Astrocyte (in vitro differentiated cells and primary cell): ENCODE data around the gene FYN. TPM values are rescaled to one million over a fixed set of nuclear protein-coding genes. Genes with fewer than 3 reads are reported as not detected.
A peak's percentile ranks its signal among the peaks of the same experiment; 100 is the strongest.

Experiments used
- DNase-seq: peaks from one replicate; pipeline ENCODE4 v3.0.0-alpha.2; 2010; ENCODE audit warnings: low read depth
- FAIRE-seq: peaks from 2 replicates; lab custom pipeline; 2011; peaks lifted over from hg19 to GRCh38; lab: Jason Lieb, UNC
- H2AFZ ChIP-seq: 2 replicates; pipeline ENCODE4 v1.6.0; 2012; ENCODE audit warnings: low read depth, low read length, inconsistent platforms
- H3K27ac ChIP-seq: 2 replicates; pipeline ENCODE4 v1.5.1; 2011; ENCODE audit warnings: low read depth, low read length, inconsistent platforms
- H3K27me3 ChIP-seq: 2 replicates; pipeline ENCODE4 v1.6.0; 2011; ENCODE audit warnings: low read length, inconsistent platforms; ENCODE audit not compliant: insufficient read depth
- H3K36me3 ChIP-seq: 2 replicates; pipeline ENCODE4 v1.5.1; 2011; ENCODE audit warnings: low read length, inconsistent platforms; ENCODE audit not compliant: insufficient read depth
- H3K4me1 ChIP-seq: 2 replicates; pipeline ENCODE4 v1.5.1; 2011; ENCODE audit warnings: low read length, inconsistent platforms; ENCODE audit not compliant: insufficient read depth
- H3K4me2 ChIP-seq: 2 replicates; pipeline ENCODE4 v1.6.0; 2012; ENCODE audit warnings: low read length, inconsistent platforms
- H3K4me3 ChIP-seq: 2 replicates; pipeline ENCODE4 v1.5.1; 2011; ENCODE audit warnings: low read depth, mild to moderate bottlenecking, low read length, inconsistent platforms; ENCODE audit not compliant: insufficient read depth
- H3K79me2 ChIP-seq: 2 replicates; pipeline ENCODE4 v1.6.0; 2012; ENCODE audit warnings: mild to moderate bottlenecking, low read length, inconsistent platforms; ENCODE audit not compliant: insufficient read depth
- H3K9ac ChIP-seq: 2 replicates; pipeline ENCODE4 v1.6.0; 2012; ENCODE audit warnings: mild to moderate bottlenecking, low read length, inconsistent platforms
- H3K9me3 ChIP-seq: 2 replicates; pipeline ENCODE4 v1.5.1; 2012; ENCODE audit warnings: low read depth, mild to moderate bottlenecking, low read length, inconsistent platforms; ENCODE audit not compliant: insufficient read depth
- H4K20me1 ChIP-seq: 2 replicates; pipeline ENCODE4 v1.6.0; 2012; ENCODE audit warnings: low read length, inconsistent platforms; ENCODE audit not compliant: insufficient read depth
- H3K27ac Mint-ChIP-seq: one replicate; pipeline ENCODE4 v1.8.0; 2021; ENCODE audit warnings: mild to moderate bottlenecking, mixed read lengths; ENCODE audit not compliant: unreplicated experiment
- H3K27me3 Mint-ChIP-seq: one replicate; pipeline ENCODE4 v1.8.0; 2021; ENCODE audit warnings: low read depth, mixed read lengths; ENCODE audit not compliant: unreplicated experiment
- H3K36me3 Mint-ChIP-seq: one replicate; pipeline ENCODE4 v1.8.0; 2021; ENCODE audit warnings: low read depth, mixed read lengths; ENCODE audit not compliant: unreplicated experiment
- H3K4me1 Mint-ChIP-seq: one replicate; pipeline ENCODE4 v1.8.0; 2021; ENCODE audit warnings: low read depth, mixed read lengths; ENCODE audit not compliant: unreplicated experiment
- H3K4me3 Mint-ChIP-seq: one replicate; pipeline ENCODE4 v1.8.0; 2021; ENCODE audit warnings: mild to moderate bottlenecking, moderate library complexity, mixed read lengths; ENCODE audit not compliant: unreplicated experiment
- H3K9me3 Mint-ChIP-seq: one replicate; pipeline ENCODE4 v1.8.0; 2021; ENCODE audit warnings: mild to moderate bottlenecking, mixed read lengths; ENCODE audit not compliant: unreplicated experiment
- CTCF ChIP-seq: IDR thresholded peaks from 2 replicates; pipeline ENCODE4 v1.5.1; 2011; ENCODE audit warnings: low read depth, mild to moderate bottlenecking, inconsistent platforms, low read length, moderate library complexity; ENCODE audit not compliant: insufficient read depth
- EZH2 ChIP-seq: IDR thresholded peaks from 2 replicates; pipeline ENCODE4 v1.6.1; 2012; ENCODE audit warnings: mild to moderate bottlenecking, low read length, inconsistent platforms; ENCODE audit not compliant: insufficient read depth
- total RNA-seq: library from RNA; stranded (reverse); gene quantifications from 2 replicates; pipeline ENCODE4 v1.2.1, GENCODE V29; 2021

FYN gene
- total RNA-seq, 1 donor from 2014 or later: 167 TPM

- H3K27me3 Mint-ChIP-seq: peaks cover 11% of the 10 kb centered on the region
- H3K9ac ChIP-seq: no peak overlapping the region
- H3K36me3 Mint-ChIP-seq: peaks cover 2% of the 10 kb centered on the region
- peaks cover 7% of the 10 kb centered on the region for H3K4me1 Mint-ChIP-seq
- H3K4me3 ChIP-seq: no peak overlapping the region
- H3K27me3 ChIP-seq: no peaks in the 10 kb centered on the region
- TF ChIP-seq CTCF (no peak), EZH2 (no peak)
- no peak for DNase-seq
- H3K4me1 ChIP-seq: peaks cover 12% of the 10 kb centered on the region
- no peak overlapping the region for H3K4me2 ChIP-seq
- H3K27ac ChIP-seq: no peak overlapping the region
- H2AFZ ChIP-seq: no peak overlapping the region
- no peak overlapping the region for H3K4me3 Mint-ChIP-seq
- no peak overlapping the region for H3K27ac Mint-ChIP-seq
- FAIRE-seq: no peak
- H3K9me3 Mint-ChIP-seq: peaks cover 3% of the 10 kb centered on the region
- no peaks in the 10 kb centered on the region for H3K36me3 ChIP-seq
- no peaks in the 10 kb centered on the region for H4K20me1 ChIP-seq
- H3K9me3 ChIP-seq: no peaks in the 10 kb centered on the region
- no peaks in the 10 kb centered on the region for H3K79me2 ChIP-seq
These were observed 245.0 kb downstream of the FYN start for GRCh38 chr6:111628142-111628850.

GRCh38 chr6:111626441-111626840 lies 246.8 kb downstream of the FYN start:
- Histone ChIP-seq H3K36me3 (no peaks in the 10 kb centered on the region), H3K4me1 (peaks cover 12% of the 10 kb centered on the region), H3K27me3 (no peaks in the 10 kb centered on the region), H3K9me3 (no peaks in the 10 kb centered on the region), H3K9ac (peak overlapping the region; percentile 60), H4K20me1 (no peaks in the 10 kb centered on the region), H2AFZ (peak overlapping the region; percentile 2), H3K79me2 (no peaks in the 10 kb centered on the region), H3K4me2 (peak overlapping the region; percentile 81), H3K4me3 (peak overlapping the region; percentile 52), H3K27ac (peak overlapping the region; percentile 43)
- Mint-ChIP-seq H3K4me1 (peaks cover 7% of the 10 kb centered on the region), H3K27ac (no peak overlapping the region), H3K4me3 (no peak overlapping the region), H3K36me3 (peaks cover 2% of the 10 kb centered on the region), H3K27me3 (peaks cover 6% of the 10 kb centered on the region), H3K9me3 (peaks cover 3% of the 10 kb centered on the region)
- DNase-seq (no peak), FAIRE-seq (peak; percentile 9)
- no peak for TF ChIP-seq CTCF
- no peak for TF ChIP-seq EZH2
